ENCODE measurements around the gene HDAC8. TPM values are rescaled to one million over a fixed set of nuclear protein-coding genes. Genes with fewer than 3 reads are reported as not detected.

HDAC8 gene
- total RNA-seq, 4 donors from 2014 or later = 16.3 to 27.0 (median 20.2) TPM

DNA sequence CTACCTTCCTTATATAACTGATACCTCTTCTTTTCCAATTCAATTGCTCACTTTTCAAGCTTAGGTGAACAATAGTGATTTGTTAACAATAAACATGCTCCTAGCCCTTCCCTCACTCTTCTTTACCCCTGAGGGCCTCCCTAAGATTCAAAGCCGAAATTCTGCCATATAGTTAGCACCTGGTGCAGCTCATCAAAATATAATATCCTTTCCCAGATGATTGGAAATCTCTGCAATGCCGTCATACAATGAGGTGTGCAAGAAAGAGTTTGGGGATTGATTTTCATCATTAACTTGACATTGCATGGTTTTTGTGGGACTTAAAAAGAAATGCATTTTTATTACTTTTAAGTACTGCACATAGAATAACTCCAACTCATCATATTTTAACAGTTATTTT is 95.3 kb downstream of the HDAC8 start:
- Histone ChIP-seq H3K27ac (no peak overlapping the region), H3K27me3 (no peaks in the 10 kb centered on the region), H3K4me3 (no peak overlapping the region), H3K4me1 (no peaks in the 10 kb centered on the region), H3K36me3 (no peaks in the 10 kb centered on the region), H3K9me3 (no peaks in the 10 kb centered on the region)
- WGBS = 77% methylated on average over 2 of the region's 2 CpGs
- no peak for DNase-seq (ENCODE audit: low spot score in 2 of 2)
- TF ChIP-seq, protein P1, sequence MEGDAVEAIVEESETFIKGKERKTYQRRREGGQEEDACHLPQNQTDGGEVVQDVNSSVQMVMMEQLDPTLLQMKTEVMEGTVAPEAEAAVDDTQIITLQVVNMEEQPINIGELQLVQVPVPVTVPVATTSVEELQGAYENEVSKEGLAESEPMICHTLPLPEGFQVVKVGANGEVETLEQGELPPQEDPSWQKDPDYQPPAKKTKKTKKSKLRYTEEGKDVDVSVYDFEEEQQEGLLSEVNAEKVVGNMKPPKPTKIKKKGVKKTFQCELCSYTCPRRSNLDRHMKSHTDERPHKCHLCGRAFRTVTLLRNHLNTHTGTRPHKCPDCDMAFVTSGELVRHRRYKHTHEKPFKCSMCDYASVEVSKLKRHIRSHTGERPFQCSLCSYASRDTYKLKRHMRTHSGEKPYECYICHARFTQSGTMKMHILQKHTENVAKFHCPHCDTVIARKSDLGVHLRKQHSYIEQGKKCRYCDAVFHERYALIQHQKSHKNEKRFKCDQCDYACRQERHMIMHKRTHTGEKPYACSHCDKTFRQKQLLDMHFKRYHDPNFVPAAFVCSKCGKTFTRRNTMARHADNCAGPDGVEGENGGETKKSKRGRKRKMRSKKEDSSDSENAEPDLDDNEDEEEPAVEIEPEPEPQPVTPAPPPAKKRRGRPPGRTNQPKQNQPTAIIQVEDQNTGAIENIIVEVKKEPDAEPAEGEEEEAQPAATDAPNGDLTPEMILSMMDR (IDR thresholded peaks at IDR 0.05) = no peak

DNA sequence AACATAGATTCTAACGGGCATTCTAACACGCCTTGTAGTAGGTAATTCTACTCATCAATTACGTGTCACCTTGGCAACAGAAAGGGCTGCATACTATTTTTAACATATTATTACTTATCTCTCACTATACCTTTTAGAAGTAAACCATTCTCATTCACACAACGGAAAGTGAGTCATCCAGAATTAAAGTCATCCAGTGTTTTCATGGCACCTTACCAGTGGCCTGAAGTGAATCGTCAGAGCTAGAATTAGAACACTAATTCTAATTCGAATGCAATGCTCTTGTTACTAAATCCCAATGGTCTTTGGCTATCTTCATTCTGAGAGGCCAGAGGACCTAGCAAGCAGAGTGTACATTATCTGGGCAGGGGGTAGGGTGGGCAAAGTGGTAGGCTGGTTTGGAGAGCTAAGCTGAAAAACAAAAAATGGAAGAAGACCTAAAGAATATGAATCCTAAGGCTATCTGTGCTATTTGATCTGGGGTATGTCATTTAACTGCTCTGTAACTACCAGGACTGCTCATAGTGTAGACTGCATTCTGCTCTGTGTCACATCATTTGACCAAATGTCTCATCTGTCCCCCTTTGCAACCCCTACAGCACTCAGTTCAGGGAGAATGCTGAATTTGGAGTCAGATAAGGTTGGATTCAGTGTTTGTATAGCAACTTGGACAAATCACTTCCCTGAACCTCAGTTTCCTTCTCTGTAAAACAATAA is 96.5 kb downstream of the HDAC8 start:
- H3K27me3 ChIP-seq = no peaks in the 10 kb centered on the region
- H3K27ac ChIP-seq = no peak overlapping the region
- H3K9me3 ChIP-seq = no peaks in the 10 kb centered on the region
- 68% methylated on average over 6 of the region's 6 CpGs for WGBS
- no peaks in the 10 kb centered on the region for H3K36me3 ChIP-seq
- no peak for DNase-seq (ENCODE audit: low spot score in 2 of 2)
- H3K4me1 ChIP-seq = no peaks in the 10 kb centered on the region
- H3K4me3 ChIP-seq = no peak overlapping the region
- TF ChIP-seq POLR2AphosphoS5 (IDR thresholded peaks at IDR 0.05) (no peak), POLR2A (IDR thresholded peaks at IDR 0.05) (no peak), EP300 (IDR thresholded peaks at IDR 0.05) (no peak)
- TF ChIP-seq, protein P1 (IDR thresholded peaks at IDR 0.05) = no peak

DNA sequence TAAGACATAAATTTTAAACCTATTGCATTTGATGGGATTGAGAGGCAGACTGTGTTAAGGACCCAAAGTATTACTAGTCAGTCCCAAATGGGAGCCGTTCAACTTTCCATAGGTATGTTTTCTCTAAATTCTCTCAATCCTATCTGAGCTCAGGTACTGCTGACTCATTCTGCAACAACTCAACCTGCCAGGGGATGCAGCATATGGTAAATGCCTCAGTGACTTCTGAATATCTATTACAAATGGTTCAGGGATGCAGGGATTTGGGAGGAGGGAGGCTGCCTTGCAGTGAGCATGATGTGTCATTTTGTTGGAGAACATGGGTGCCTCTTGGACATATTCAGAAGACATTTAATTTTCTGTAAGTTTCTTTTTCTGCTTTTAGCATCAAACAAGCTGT is 97.3 kb downstream of the HDAC8 start:
- WGBS = 91% methylated on average over 1 of the region's 1 CpG
- Histone ChIP-seq H3K27ac (no peak overlapping the region), H3K36me3 (no peaks in the 10 kb centered on the region), H3K9me3 (no peaks in the 10 kb centered on the region), H3K27me3 (no peaks in the 10 kb centered on the region), H3K4me3 (no peak overlapping the region), H3K4me1 (no peaks in the 10 kb centered on the region)
- DNase-seq (ENCODE audit: low spot score in 2 of 2) = no peak
- no peak for TF ChIP-seq POLR2AphosphoS5 (IDR thresholded peaks at IDR 0.05)
- no peak for TF ChIP-seq POLR2A (IDR thresholded peaks at IDR 0.05)
- TF ChIP-seq, protein P1 (IDR thresholded peaks at IDR 0.05) = no peak
- TF ChIP-seq EP300 (IDR thresholded peaks at IDR 0.05) = no peak

DNA sequence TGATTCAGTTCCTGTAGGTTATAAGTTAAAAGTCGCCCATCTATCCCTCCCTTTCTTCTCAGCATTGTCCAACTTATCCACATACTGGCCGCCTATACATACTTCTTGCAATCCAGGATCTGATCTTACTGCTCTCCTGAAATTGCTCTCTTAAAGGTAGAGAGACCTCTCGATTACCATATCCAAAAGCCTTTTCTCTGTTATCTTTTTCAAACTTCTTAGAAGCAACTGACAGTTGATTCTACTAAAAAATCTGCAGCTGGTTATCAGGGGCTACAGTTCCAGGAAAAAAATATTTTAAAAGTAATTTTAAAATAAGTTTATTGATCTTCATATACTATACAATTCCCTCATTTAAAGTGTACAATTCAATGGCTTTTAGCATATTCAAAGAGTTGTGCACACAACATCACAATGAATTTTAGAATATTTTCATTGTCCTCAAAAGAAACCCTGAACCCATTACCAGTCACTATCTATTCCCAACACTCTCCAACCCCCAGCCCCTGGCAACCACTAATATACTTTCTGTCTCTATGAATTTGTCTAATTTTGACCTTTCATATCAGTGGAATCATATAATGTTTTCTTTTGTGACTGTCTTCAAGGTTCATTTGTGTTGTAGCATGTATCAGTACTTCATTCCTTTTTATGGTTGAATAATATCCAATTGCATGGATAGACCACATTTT is 102.0 kb downstream of the HDAC8 start:
- Histone ChIP-seq H3K4me1 (no peaks in the 10 kb centered on the region), H3K4me3 (no peak overlapping the region), H3K27ac (no peak overlapping the region), H3K9me3 (no peaks in the 10 kb centered on the region), H3K36me3 (no peaks in the 10 kb centered on the region), H3K27me3 (no peaks in the 10 kb centered on the region)
- DNase-seq (ENCODE audit: low spot score in 2 of 2) = no peak
- 64% methylated on average over 3 of the region's 3 CpGs for WGBS
- TF ChIP-seq POLR2AphosphoS5 (IDR thresholded peaks at IDR 0.05) (no peak), POLR2A (IDR thresholded peaks at IDR 0.05) (no peak), EP300 (IDR thresholded peaks at IDR 0.05) (no peak)
- TF ChIP-seq, protein P1 (IDR thresholded peaks at IDR 0.05) = no peak

DNA sequence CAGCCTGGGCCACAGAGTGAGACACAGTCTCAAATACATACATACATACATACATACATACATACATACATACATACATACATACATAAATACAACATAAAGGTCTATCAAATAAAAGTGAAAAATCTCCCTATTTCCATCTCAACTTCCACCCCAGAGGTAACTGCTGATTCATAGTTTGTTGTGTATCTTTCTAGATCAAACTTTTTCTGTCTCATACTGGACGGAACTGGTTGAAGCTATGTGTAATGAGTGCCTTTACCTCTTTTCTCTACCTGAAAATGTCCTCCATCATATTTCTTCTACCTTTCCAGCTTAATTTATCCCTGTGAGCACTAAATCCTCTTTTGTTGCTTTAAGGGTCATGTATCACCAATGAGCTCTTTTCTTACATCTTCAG is 102.5 kb downstream of the HDAC8 start:
- Histone ChIP-seq H3K4me3 (no peak overlapping the region), H3K27me3 (no peaks in the 10 kb centered on the region), H3K27ac (no peak overlapping the region), H3K4me1 (no peaks in the 10 kb centered on the region), H3K9me3 (no peaks in the 10 kb centered on the region), H3K36me3 (no peaks in the 10 kb centered on the region)
- DNase-seq (ENCODE audit: low spot score in 2 of 2) = no peak
- TF ChIP-seq POLR2A (IDR thresholded peaks at IDR 0.05) (no peak), POLR2AphosphoS5 (IDR thresholded peaks at IDR 0.05) (no peak), EP300 (IDR thresholded peaks at IDR 0.05) (no peak)
- TF ChIP-seq, protein P1 (IDR thresholded peaks at IDR 0.05) = no peak
- WGBS = 90% methylated on average over 1 of the region's 1 CpG

All from suprapubic skin (tissue), 4 donors.